NCI-H2227 treated with DMSO at 0.1 percent for 48 hours (cell line): ENCODE measurements around the gene PCARE.
A peak's percentile ranks its signal among the peaks of the same experiment; 100 is the strongest.

Source experiments
- DNase-seq: peaks from one replicate; lab custom pipeline; 2025; lab: John Stamatoyannopoulos, UW

The PCARE gene

DNA sequence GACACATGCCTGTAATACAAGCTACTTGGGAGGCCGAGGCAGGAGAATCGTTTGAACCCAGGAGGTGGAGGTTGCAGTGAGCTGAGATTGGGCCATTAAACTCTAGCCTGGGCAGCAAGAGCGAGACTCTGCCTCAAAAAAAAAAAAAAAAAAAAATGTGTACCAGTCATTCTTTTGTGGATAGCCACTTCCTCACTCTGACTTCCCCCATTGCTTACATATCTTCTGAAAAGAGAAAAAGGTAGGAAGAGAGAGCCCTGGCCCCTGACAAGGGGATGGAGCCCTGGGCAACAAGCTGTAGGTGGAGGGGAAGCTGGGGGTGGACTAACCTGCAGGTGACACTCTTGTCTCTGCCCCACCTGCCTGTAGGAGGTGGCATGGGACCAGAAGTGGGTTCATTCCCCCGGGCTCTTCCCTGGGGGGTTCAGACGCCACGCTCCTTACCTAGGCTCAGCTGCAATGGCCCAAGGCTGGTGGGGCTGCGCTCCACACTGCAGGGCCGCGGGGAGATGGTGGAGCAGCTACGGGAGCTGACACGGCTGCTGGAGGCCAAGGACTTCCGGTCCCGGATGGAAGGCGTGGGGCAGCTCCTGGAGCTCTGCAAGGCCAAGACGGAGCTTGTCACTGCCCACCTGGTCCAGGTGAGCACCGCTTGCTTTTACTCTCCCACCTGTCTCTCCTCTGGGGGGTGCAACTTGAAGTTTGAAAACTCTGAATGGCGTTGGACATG is 39.1 kb downstream of the PCARE start:
- no peak for DNase-seq

DNA sequence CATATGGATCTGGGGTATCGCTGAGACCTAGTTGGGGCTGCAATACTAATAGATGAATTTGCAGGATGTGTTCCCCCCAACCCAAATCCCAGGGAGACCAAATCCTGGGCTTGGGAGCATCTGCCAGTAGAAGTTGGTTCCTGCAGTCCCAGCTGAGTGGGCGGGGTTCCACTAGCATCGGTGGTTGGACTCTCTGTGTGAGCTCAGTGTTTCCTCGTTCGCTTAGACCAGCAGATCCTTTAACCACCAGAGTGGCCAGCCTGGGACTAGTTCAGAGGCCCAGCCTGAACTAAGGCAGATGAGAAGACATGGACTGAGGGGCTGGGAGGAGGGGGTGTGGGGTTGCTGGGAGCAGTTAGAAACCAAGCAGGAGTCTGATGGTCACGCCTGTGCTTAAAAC is 40.7 kb downstream of the PCARE start:
- DNase-seq: no peak

DNA sequence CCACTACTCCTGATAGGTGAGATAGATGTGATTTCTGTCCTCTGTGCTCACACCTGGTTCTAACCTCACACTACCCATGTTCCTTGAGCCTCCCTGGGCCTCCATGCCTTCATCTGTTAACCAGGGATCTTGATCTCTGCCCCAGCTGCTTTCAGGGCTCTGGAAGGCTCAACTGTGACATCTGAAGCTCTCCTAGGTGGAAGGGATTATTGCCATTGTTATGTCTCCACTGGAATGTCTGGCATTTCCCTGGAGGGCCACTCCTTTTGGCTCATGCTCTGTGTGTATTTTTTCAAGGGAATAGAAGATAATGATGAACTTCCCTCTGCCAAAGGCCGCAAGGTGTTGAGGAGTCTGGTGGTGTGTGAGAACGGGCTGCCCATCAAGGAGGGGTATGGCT is 41.2 kb downstream of the PCARE start:
- DNase-seq: no peak

DNA sequence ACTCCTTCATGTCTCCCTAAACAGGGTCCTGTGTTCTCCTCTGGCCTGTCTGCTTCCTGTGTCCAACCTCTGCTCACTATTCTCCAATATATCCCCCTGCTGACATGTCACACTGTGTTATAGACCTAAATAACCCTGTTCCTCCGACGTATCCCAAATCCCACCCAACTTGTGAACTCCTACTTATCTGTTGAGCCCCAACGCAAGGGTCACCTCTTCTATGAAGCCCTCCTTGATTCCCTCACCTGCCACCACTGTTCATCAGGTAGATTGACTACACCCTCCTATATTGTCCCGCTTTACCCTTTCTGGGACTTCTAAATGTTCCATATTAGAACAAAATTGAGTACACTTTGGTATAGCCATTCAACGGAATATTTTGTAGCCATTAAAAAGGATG is 42.1 kb downstream of the PCARE start:
- DNase-seq: no peak

DNA sequence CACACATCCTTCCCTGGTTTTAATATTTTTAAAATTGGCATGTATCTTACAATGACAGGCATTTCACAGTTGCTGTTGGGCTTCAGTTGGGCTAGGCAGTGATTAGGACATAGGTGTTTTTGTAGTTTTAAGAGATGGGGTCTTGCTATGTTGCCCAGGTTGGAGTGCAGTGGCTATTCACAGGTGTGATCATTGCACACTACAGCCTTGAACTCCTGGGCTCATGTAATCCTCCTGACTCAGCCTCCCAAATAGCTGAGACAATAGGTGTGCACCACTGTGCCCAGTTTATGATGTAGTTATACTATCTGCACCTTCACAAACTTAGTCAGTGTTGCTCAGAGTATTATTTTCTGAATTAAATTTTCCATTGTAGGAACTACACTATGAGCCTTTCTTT is 43.3 kb downstream of the PCARE start:
- no peak for DNase-seq

DNA sequence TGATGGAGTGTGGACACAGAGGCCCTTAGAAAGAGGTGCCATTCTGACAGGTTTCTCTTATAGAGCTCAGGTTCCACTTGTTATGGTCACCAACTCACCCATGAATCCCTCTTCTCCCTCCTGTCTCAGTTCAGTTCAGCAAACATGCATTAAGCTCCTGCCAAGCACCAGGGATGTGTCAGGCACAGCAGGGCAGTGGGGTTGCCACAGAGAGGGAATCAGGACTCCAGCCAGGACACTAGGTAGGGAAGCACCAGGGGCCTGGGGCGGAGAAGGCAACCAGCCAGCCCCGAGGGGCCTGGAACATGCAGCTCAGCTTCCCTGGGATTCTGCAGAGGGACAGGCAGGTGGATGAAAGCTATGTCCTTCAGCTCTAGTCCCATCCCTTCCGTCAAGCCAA is 48.6 kb downstream of the PCARE start:
- DNase-seq: no peak

DNA sequence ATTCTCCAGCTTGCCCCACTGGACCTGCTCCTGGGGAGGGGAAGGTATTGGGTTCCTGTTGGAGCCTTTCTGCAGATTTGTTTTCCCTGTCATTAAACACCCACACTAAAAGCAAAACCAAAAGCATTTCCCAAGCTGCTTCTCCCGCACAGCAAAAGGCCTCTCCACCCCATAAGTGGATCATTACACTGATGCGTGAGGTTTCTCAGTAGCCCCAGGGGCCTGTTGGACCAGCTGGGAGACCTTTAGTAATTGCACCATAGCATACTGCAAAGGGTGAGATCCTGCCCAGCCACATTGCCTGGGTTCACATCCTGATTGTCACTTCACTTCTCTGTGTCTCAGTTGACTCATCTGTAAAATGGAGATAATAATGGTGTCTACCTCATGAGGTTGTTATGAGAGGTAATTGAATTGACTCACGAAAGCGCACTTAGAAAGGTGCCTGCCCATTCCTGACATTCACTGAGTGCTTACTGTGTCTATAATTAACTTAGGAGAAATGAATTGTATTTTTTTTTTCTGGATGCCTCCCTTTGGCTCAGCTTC is 49.4 kb downstream of the PCARE start:
- peak; percentile 71 for DNase-seq

DNA sequence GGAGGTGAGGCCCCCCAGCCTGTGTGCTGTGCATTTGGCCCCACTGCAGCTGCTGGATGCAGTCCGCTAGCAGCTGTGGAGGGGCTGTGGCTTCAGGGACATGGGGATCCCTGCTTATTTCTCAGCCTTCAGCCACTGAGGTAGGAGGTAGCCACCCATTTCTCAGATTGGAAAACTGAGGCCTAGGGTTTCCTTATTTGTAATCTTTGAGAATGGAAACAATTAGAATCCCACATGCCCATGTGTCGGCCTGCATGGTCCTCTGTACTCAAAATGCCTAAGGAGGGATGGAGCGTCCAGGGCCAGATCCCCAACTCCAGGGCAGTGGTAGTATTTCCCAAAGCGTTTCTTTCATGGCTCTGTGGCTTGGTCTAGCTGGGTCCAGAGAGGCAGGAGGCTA is 51.1 kb downstream of the PCARE start:
- DNase-seq: no peak

DNA sequence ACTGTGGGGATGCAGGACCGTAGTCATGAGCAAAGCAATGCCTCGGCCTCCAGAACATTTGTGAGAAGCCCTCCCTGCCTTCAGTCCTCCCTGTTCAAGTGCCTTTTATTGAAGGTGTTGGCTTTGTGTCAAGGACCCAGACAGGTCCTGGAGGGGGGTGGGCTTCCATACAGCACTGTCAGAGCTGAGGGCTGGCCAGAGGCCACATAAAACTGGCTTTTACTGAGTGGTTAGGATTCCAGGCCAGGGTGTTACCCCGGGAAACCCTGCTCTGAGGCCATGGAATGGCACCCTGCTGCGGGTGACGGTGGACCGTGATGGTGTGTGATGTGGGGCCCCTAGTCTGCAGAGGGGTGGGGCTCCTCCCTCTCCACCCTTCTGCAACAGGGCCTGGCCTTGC is 51.6 kb downstream of the PCARE start:
- no peak for DNase-seq

DNA sequence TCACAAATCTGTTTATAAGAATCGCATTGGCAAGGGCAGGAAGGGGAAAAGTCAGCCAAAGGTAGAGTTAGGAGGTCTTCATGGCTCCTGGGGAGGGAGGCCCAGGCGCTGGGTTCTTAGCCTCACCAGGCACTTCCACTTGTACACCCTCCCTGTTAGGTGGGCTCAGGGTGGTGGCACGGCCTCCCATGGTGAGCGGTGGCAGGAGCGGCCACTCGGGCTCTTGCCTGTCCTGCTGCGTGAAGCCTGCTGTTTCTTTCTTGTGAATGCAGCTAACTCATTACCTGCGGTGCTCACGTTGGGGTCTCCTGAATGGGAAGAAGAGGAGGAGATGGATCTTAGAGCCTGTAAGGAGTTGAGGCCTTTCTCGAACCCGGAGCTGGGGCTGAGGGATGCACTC is 52.4 kb downstream of the PCARE start:
- no peak for DNase-seq

DNA sequence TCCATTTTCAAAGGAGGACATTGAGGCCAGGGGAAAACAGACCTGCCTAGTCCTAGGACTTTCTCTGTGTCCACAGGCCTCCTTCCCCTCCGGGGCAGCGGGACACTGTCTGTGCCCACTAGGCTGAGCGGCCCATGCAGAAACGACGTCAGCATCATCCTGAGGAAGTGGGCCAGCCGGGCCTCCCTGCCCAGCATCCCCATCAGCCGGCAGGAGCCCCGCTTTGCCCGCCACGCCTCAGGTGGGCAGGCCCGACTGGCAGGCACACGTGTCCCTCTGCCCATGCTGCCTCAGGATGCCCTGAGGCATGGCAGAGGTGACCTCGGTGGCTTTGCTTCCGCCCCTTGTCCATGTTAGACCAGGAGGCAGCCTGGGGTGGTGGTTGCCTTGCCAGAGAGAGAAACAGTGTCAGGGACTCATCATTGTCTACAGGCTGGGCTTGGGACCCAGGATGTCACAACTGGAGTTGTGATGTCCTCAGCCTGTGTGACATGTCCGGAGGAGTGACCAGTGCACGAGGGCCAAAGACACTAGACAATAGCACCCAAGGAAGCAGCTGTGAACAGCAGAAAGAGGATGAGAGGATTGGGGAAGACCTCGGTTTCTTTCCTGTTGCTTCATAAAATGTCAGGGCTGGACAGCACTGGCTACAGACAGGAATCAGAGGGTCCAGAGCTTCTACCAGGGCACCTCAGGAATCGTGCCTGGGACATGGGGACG is 56.4 kb downstream of the PCARE start:
- no peak for DNase-seq

DNA sequence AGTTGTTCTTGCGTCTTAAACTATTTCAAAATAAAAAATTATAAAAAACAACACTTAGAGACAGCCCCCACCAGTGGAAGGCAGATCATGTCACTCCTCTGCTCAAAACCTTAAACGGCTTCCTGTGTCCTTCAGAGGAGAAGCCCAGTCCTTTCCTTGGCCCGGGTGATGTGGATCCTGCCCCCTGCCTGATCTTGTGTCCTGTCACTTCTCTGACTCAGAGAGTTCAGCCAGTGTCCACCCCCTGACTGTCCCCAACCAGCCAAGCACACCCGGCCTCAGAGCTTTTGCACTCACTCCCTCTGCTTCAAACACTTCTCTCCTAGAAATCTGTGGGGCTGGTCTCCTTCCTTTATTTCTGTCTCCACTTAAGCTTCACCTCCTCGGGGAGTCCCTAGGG is 57.8 kb downstream of the PCARE start:
- DNase-seq: no peak

DNA sequence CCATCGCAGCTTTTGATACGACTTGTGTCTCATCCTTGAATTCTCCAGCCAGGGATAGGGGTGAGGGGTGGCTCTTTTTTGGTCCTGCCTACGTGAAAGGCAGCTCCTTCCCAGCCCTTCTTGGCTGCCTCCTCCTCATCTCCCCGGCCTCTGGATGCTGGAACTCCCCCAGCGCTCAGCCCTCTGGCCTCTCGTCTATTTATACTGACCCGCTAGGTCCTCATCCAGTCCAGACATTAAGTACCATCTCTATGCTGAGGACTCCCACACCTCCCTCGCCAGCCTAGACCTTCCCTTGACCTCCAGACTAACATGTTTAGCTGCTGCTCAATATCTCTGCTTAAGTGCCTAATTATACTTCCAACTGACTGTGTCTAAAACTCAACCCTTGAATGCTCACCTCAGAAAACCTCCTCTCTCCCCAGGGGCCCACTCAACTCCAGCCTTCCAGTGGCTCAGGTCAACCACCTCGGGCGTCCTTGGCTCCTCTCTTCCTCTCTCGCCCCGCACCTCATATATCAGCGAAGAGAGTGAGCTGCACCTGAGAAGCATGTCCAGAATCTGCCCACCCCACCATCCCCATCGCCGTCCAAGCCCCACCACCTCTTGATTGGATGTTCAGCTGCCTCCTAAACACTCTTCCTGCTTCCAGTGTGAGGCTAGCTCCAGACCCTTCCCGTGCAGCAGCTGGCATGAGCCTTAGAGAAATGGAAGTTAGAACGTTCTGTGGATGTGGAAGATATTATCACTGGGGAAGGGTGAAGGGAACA is 58.4 kb downstream of the PCARE start:
- peak; percentile 95 for DNase-seq

DNA sequence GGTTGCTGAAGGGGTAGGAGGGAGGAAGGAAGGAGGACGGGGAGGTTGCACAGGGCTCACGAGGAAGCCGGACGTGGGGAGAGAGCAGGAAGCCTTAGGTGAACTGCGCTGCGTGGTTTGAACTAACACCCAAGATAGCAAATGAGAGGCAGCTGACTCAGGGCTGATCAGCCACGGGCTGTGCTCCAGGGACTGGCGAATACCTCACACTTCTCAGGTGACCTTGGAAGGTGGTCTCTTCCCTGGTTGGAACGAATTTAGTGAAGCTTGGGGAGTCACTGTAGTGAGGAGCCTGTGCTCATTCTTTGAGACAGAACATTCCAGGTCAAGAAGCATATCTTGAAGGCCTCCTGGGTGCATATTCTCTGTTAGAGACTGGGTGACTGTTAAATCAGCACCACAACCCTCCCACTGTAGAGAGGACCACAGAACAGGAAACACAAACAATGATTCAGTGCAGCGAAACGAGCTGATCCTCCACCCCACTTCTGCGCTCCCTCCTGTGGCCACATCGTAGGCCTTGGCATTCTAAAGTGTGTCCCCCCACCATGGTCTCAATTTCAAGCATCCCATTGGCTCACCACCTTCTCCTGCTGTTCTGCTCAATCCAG is 59.4 kb downstream of the PCARE start:
- DNase-seq: no peak

DNA sequence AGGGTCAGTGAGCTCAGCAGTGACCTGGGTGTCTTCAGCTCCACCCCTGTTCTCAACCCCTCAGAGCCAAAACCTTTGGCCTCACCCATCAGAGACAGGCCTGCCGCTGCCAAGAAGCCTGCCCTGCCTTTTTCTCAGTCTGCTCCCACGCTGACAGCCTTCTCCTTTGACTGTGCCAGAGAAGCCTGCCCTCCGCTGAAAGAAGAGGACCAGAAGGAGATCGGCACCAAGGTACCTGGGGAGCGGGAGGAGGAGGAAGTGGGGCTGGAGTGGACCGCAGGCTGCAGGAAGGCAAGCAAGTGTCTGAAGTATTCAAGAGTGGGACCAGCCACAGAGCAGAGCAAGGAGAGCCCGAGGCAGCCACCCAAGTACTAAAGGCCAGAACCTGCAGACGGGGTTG is 60.0 kb downstream of the PCARE start:
- DNase-seq: no peak

DNA sequence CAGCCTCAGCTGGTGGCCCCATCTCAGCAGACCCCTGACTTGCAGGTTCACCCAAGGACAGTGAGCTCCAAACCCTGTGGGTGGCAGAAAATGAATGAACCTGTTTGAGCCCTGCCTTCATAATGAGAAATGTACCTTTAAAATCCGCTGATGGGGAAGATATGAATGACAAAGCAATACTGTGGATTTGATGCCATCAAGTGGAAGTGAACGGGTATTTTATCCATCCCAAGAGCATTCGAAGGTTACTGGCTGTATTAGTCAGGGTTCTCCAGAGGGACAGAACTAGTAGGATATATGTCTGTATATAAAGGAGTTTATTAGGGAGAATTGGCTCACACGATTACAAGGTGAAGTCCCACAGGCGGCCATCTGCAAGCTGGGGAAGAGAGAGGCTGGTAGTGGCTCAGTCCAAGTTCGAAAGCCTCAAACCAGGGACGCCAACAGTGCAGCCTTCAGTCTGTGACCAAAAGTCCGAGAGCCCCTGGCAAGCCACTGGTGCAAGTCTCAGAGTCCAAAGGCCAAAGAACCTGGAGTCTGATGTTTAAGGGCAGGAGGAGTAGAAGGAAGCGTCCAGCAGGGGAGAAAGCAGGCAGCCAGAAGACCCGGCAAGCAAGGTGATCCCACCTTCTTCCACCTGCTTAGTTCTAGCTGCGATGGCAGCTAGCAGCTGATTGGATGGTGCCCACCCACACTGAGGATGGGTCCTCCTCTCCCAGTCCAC is 61.1 kb downstream of the PCARE start:
- no peak for DNase-seq

DNA sequence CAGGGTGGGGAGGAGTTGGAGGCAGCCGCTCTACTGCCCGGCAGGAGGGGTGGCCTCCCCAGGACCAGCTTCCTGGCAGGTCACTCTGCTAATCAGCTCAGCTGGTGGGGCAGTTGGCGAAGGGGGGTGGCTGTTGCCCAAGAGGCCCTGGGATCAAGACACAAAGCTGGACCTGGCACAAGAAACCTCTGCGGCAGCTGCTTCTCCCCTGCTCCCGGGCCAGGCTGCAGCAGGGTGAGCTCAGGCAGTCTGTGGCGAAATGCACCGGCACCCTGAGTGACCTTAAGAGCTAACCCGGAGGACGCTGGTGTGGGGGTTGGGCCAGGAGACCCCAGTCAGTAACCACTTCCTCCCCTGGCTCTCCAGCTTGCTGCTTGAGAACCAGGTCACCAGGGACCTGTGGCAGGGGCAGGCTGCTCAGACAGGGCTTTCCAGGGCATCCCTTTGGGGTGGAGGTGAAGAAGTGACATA is 62.1 kb downstream of the PCARE start:
- no peak for DNase-seq
